ENCODE results near the gene ZMYM3.

The ZMYM3 gene

GRCh38 chrX:71214604-71215337 lies 39.2 kb downstream of the ZMYM3 start:
- in situ Hi-C loops (cut with HindIII; ENCODE audit: low sequenced_read_pairs), result no loop called here

DNA sequence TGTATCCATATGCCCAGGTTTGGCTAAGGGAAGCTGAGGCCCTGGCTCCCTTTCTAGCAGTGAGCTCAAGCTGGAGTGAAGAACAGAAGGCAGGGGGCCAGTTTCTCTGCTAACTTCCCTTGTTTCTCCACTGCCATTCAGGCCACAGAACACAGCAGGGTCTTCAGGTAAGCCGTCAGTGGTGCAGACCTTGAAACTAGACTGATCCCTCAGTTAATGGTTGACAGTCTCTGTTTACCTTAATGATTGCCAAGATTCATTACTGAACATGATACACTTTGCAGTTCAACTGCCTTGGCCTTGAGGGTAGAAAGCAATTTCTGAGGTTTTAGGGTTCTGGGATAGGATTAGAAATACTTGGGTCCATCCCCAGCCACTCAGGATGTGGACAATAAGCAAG lies 39.8 kb downstream of the ZMYM3 start:
- in situ Hi-C loops (cut with HindIII; ENCODE audit: low sequenced_read_pairs), result no loop called here

- in situ Hi-C loops (cut with HindIII; ENCODE audit: low sequenced_read_pairs), result no loop called here
Measured at GRCh38 chrX:71212536-71212935, 41.4 kb downstream of the ZMYM3 start.

GRCh38 chrX:71210816-71211215 lies 43.1 kb downstream of the ZMYM3 start:
- in situ Hi-C loops (cut with HindIII; ENCODE audit: low sequenced_read_pairs), result no loop called here

DNA sequence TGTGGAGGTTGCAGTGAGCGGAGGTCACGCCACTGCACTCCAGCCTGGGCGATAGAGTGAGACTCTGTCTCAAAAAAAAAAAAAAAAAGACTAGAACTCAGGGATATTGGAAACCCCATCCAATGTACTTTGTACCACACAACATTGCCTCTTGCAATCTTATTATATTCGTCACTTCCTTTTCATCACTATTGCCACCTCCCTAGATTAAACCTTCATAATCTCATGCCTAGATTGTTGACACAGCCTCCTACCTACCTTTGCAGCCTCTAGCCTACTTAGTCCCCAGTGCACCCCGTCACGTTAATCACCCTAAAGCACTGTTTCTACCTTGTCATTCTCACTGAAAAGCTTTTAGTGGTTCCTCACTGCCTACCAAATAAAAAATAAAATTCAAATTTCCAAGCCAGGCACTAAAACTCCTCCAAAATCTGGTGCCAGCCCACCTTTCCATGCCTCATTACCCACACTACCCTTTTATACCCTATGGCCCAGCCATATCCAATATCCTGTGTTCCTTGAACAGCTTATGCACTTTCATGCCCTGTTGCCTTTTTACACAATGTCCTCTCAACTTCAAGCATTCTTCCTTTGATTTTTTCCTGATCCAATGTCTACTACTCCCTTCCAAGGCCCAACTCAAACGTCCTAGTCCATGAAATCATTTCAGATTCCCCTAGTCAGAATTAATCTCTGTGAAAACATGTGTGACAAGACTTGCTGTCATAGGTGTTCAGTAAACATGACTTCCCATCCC lies 54.5 kb downstream of the ZMYM3 start:
- in situ Hi-C loops (cut with HindIII; ENCODE audit: low sequenced_read_pairs), result no loop called here

DNA sequence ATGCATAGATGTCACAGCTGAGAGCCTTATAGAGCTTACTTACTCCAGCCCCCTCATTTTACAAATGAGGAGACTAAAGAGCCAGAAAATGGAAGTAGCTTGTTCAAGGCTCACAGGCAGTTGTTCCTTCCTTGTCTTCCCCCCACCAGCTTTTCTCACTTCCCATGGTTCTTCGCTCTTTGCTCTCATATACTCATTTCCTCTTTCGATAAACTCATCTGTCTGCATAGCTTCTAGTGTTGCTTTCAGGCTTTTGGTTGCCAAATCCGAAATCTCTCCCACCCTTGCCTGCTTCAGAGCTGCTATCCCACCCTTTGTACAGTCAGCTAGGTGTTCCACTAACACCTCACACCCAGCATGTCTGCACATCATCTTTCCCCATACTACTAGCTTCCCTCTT lies 55.9 kb downstream of the ZMYM3 start:
- in situ Hi-C loops (cut with HindIII; ENCODE audit: low sequenced_read_pairs), result no loop called here

DNA sequence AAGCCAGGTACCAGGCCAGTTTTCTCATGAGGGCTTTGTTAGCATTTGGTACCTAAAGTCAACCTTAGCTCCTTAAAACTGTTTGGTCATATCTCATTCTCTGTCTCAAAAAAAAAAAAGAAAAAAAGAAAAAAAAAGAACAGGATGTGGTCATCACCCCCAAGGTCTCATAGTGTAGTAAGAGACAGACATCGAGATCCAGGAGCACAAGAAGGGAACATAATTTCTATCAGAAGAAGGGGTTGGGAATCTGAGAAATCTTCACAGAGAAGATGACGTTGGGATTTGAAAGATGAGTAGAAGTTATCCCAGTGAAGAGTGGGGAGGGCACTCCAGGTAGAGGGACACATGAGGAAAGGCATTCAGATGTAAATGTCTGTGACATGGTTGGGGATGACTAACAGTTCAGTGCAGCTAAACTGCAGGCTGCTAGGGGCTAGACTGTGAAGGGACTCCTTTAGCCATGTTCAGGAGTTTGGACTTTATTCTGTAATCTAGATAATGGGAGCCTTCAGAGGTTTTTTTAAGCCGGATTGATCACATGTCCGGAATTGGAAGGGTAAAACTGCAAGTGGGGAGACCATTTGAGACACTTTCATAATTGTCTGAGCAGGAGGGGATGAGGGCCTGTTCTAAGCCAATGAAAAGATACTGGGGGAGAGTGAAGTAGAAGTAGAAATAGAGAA lies 57.8 kb downstream of the ZMYM3 start:
- in situ Hi-C loops (cut with HindIII; ENCODE audit: low sequenced_read_pairs), result no loop called here

DNA sequence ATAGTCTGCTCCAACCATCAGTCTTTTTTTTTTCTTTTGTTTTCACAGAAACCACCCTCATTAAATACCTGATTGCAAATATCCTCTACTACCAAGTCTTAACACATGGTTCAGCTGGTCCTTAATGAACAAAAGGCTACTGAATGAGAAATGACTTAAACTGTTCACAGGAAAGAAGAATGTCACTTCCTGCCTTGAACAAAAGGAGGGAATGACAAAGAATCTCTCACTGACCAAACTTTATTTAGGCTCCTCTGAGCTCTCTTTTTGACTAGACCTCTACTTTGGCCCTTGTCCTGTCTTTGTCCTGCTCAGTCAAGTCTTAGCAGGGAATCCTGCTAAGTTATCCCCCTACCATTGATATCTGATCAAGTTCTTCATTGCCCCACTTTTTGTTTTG lies 62.7 kb downstream of the ZMYM3 start:
- in situ Hi-C loops (cut with HindIII; ENCODE audit: low sequenced_read_pairs), result no loop called here
